Stimulated activated CD4-positive, alpha-beta T cell treated with anti-CD3 and anti-CD28 coated beads, TNF-alpha, amount 100 ng/mL, for 4 hours (primary cell): ENCODE results near the gene ESRRG.

Source experiments
- DNase-seq, 3 experiments: peaks; one replicate each; pipeline ENCODE4 v3.0.0-alpha.2; 2020; ENCODE audit warnings: low read depth in 3 of 3

The ESRRG gene

GRCh38 chr1:216518844-216519627, 204.2 kb downstream of the ESRRG start:
- DNase-seq, result no peak

GRCh38 chr1:216502528-216503162, 220.6 kb downstream of the ESRRG start:
- DNase-seq, result no peak

- DNase-seq, result no peak
Observed at GRCh38 chr1:216500273-216500967, 222.8 kb downstream of the ESRRG start.

GRCh38 chr1:216499581-216500272, 223.5 kb downstream of the ESRRG start:
- no peak for DNase-seq

GRCh38 chr1:216498277-216498676, 225.0 kb downstream of the ESRRG start:
- no peak for DNase-seq

GRCh38 chr1:216485042-216485441, 238.2 kb downstream of the ESRRG start:
- DNase-seq, result no peak

GRCh38 chr1:216483672-216484401, 239.4 kb downstream of the ESRRG start:
- DNase-seq, result no peak

GRCh38 chr1:216482620-216483019, 240.6 kb downstream of the ESRRG start:
- no peak for DNase-seq

- no peak for DNase-seq
Observed at GRCh38 chr1:216478238-216478637, 245.0 kb downstream of the ESRRG start.

GRCh38 chr1:216476341-216476740, 246.9 kb downstream of the ESRRG start:
- DNase-seq, result no peak

GRCh38 chr1:216475659-216476276, 247.5 kb downstream of the ESRRG start:
- DNase-seq, result no peak

- DNase-seq, result no peak
Observed at GRCh38 chr1:216466162-216466801, 256.9 kb downstream of the ESRRG start.

GRCh38 chr1:216464489-216464888, 258.7 kb downstream of the ESRRG start:
- no peak for DNase-seq

- DNase-seq, result no peak
Observed at GRCh38 chr1:216462066-216462775, 261.0 kb downstream of the ESRRG start.

GRCh38 chr1:216461466-216461865, 261.8 kb downstream of the ESRRG start:
- no peak for DNase-seq

GRCh38 chr1:216459651-216460207, 263.5 kb downstream of the ESRRG start:
- no peak for DNase-seq

GRCh38 chr1:216458812-216459211, 264.4 kb downstream of the ESRRG start:
- DNase-seq, result no peak

- DNase-seq, result no peak
Observed at GRCh38 chr1:216457356-216457755, 265.9 kb downstream of the ESRRG start.

- DNase-seq, result no peak
Observed at GRCh38 chr1:216456682-216457081, 266.5 kb downstream of the ESRRG start.

GRCh38 chr1:216453777-216454176, 269.5 kb downstream of the ESRRG start:
- no peak for DNase-seq
